ENCODE data around the gene MEP1A.

Gene MEP1A

GRCh38 chr6:46781478-46782378 is 11.5 kb upstream of the MEP1A start:
- Histone ChIP-seq H3K9me3 (ENCODE audit: control insufficient read depth in 1 of 2, low read length in 2 of 2) (no peaks in the 10 kb centered on the region), H3K27me3 (ENCODE audit: low read depth, low read length) (no peaks in the 10 kb centered on the region), H3K36me3 (ENCODE audit: control insufficient read depth in 1 of 2, insufficient read depth in 2 of 2, low read length in 2 of 2) (no peaks in the 10 kb centered on the region), H3K4me3 (ENCODE audit: low read depth in 1 of 2, low read length in 2 of 2) (no peak overlapping the region), H3K4me1 (ENCODE audit: control insufficient read depth in 1 of 2, insufficient read depth in 2 of 2, low read length in 2 of 2) (no peaks in the 10 kb centered on the region), H3K27ac (ENCODE audit: low read length) (no peak overlapping the region)

GRCh38 chr6:46784535-46784934 is 8.7 kb upstream of the MEP1A start:
- no peaks in the 10 kb centered on the region for H3K4me1 ChIP-seq (ENCODE audit: control insufficient read depth in 1 of 2, insufficient read depth in 2 of 2, low read length in 2 of 2)
- no peak overlapping the region for H3K4me3 ChIP-seq (ENCODE audit: low read depth in 1 of 2, low read length in 2 of 2)
- H3K9me3 ChIP-seq (ENCODE audit: control insufficient read depth in 1 of 2, low read length in 2 of 2): no peaks in the 10 kb centered on the region
- no peaks in the 10 kb centered on the region for H3K36me3 ChIP-seq (ENCODE audit: control insufficient read depth in 1 of 2, insufficient read depth in 2 of 2, low read length in 2 of 2)
- H3K27ac ChIP-seq (ENCODE audit: low read length): no peak overlapping the region
- H3K27me3 ChIP-seq (ENCODE audit: low read depth, low read length): no peaks in the 10 kb centered on the region

GRCh38 chr6:46787871-46788540 is 5.2 kb upstream of the MEP1A start:
- Histone ChIP-seq H3K27me3 (ENCODE audit: low read depth, low read length) (no peaks in the 10 kb centered on the region), H3K36me3 (ENCODE audit: control insufficient read depth in 1 of 2, insufficient read depth in 2 of 2, low read length in 2 of 2) (no peaks in the 10 kb centered on the region), H3K4me3 (ENCODE audit: low read depth in 1 of 2, low read length in 2 of 2) (no peak overlapping the region), H3K27ac (ENCODE audit: low read length) (no peak overlapping the region), H3K9me3 (ENCODE audit: control insufficient read depth in 1 of 2, low read length in 2 of 2) (no peaks in the 10 kb centered on the region), H3K4me1 (ENCODE audit: control insufficient read depth in 1 of 2, insufficient read depth in 2 of 2, low read length in 2 of 2) (no peaks in the 10 kb centered on the region)

- Histone ChIP-seq H3K9me3 (ENCODE audit: control insufficient read depth in 1 of 2, low read length in 2 of 2) (no peaks in the 10 kb centered on the region), H3K27me3 (ENCODE audit: low read depth, low read length) (no peaks in the 10 kb centered on the region), H3K27ac (ENCODE audit: low read length) (no peak overlapping the region), H3K4me1 (ENCODE audit: control insufficient read depth in 1 of 2, insufficient read depth in 2 of 2, low read length in 2 of 2) (no peaks in the 10 kb centered on the region), H3K4me3 (ENCODE audit: low read depth in 1 of 2, low read length in 2 of 2) (no peak overlapping the region), H3K36me3 (ENCODE audit: control insufficient read depth in 1 of 2, insufficient read depth in 2 of 2, low read length in 2 of 2) (no peaks in the 10 kb centered on the region)
Measured at GRCh38 chr6:46788791-46789190, 4.4 kb upstream of the MEP1A start.

- H3K4me3 ChIP-seq (ENCODE audit: low read depth in 1 of 2, low read length in 2 of 2): no peak overlapping the region
- H3K4me1 ChIP-seq (ENCODE audit: control insufficient read depth in 1 of 2, insufficient read depth in 2 of 2, low read length in 2 of 2): no peaks in the 10 kb centered on the region
- no peak overlapping the region for H3K27ac ChIP-seq (ENCODE audit: low read length)
- no peaks in the 10 kb centered on the region for H3K27me3 ChIP-seq (ENCODE audit: low read depth, low read length)
- H3K36me3 ChIP-seq (ENCODE audit: control insufficient read depth in 1 of 2, insufficient read depth in 2 of 2, low read length in 2 of 2): no peaks in the 10 kb centered on the region
- H3K9me3 ChIP-seq (ENCODE audit: control insufficient read depth in 1 of 2, low read length in 2 of 2): no peaks in the 10 kb centered on the region
Measured at GRCh38 chr6:46789434-46790354, 3.5 kb upstream of the MEP1A start.

GRCh38 chr6:46790355-46790874 is 2.8 kb upstream of the MEP1A start:
- H3K9me3 ChIP-seq (ENCODE audit: control insufficient read depth in 1 of 2, low read length in 2 of 2): no peaks in the 10 kb centered on the region
- H3K4me3 ChIP-seq (ENCODE audit: low read depth in 1 of 2, low read length in 2 of 2): no peak overlapping the region
- H3K27me3 ChIP-seq (ENCODE audit: low read depth, low read length): no peaks in the 10 kb centered on the region
- no peaks in the 10 kb centered on the region for H3K4me1 ChIP-seq (ENCODE audit: control insufficient read depth in 1 of 2, insufficient read depth in 2 of 2, low read length in 2 of 2)
- H3K27ac ChIP-seq (ENCODE audit: low read length): no peak overlapping the region
- H3K36me3 ChIP-seq (ENCODE audit: control insufficient read depth in 1 of 2, insufficient read depth in 2 of 2, low read length in 2 of 2): no peaks in the 10 kb centered on the region

- Histone ChIP-seq H3K9me3 (ENCODE audit: control insufficient read depth in 1 of 2, low read length in 2 of 2) (no peaks in the 10 kb centered on the region), H3K27ac (ENCODE audit: low read length) (no peak overlapping the region), H3K36me3 (ENCODE audit: control insufficient read depth in 1 of 2, insufficient read depth in 2 of 2, low read length in 2 of 2) (no peaks in the 10 kb centered on the region), H3K4me3 (ENCODE audit: low read depth in 1 of 2, low read length in 2 of 2) (no peak overlapping the region), H3K27me3 (ENCODE audit: low read depth, low read length) (no peaks in the 10 kb centered on the region), H3K4me1 (ENCODE audit: control insufficient read depth in 1 of 2, insufficient read depth in 2 of 2, low read length in 2 of 2) (no peaks in the 10 kb centered on the region)
Measured at GRCh38 chr6:46792635-46793034, 554 bp upstream of the MEP1A start.

GRCh38 chr6:46794068-46794467 is 879 bp downstream of the MEP1A start:
- Histone ChIP-seq H3K27me3 (ENCODE audit: low read depth, low read length) (no peaks in the 10 kb centered on the region), H3K36me3 (ENCODE audit: control insufficient read depth in 1 of 2, insufficient read depth in 2 of 2, low read length in 2 of 2) (no peaks in the 10 kb centered on the region), H3K4me3 (ENCODE audit: low read depth in 1 of 2, low read length in 2 of 2) (peak overlapping the region in 1 of 2 donors; percentile 21), H3K27ac (ENCODE audit: low read length) (no peak overlapping the region), H3K4me1 (ENCODE audit: control insufficient read depth in 1 of 2, insufficient read depth in 2 of 2, low read length in 2 of 2) (no peaks in the 10 kb centered on the region), H3K9me3 (ENCODE audit: control insufficient read depth in 1 of 2, low read length in 2 of 2) (no peaks in the 10 kb centered on the region)

- no peak overlapping the region for H3K4me3 ChIP-seq (ENCODE audit: low read depth in 1 of 2, low read length in 2 of 2)
- no peaks in the 10 kb centered on the region for H3K36me3 ChIP-seq (ENCODE audit: control insufficient read depth in 1 of 2, insufficient read depth in 2 of 2, low read length in 2 of 2)
- H3K27me3 ChIP-seq (ENCODE audit: low read depth, low read length): no peaks in the 10 kb centered on the region
- H3K4me1 ChIP-seq (ENCODE audit: control insufficient read depth in 1 of 2, insufficient read depth in 2 of 2, low read length in 2 of 2): no peaks in the 10 kb centered on the region
- no peaks in the 10 kb centered on the region for H3K9me3 ChIP-seq (ENCODE audit: control insufficient read depth in 1 of 2, low read length in 2 of 2)
- H3K27ac ChIP-seq (ENCODE audit: low read length): no peak overlapping the region
Measured at GRCh38 chr6:46795816-46796215, 2.6 kb downstream of the MEP1A start.

- Histone ChIP-seq H3K4me1 (ENCODE audit: control insufficient read depth in 1 of 2, insufficient read depth in 2 of 2, low read length in 2 of 2) (no peaks in the 10 kb centered on the region), H3K9me3 (ENCODE audit: control insufficient read depth in 1 of 2, low read length in 2 of 2) (no peaks in the 10 kb centered on the region), H3K27ac (ENCODE audit: low read length) (no peak overlapping the region), H3K27me3 (ENCODE audit: low read depth, low read length) (no peaks in the 10 kb centered on the region), H3K36me3 (ENCODE audit: control insufficient read depth in 1 of 2, insufficient read depth in 2 of 2, low read length in 2 of 2) (no peaks in the 10 kb centered on the region), H3K4me3 (ENCODE audit: low read depth in 1 of 2, low read length in 2 of 2) (no peak overlapping the region)
Measured at GRCh38 chr6:46796848-46797580, 3.8 kb downstream of the MEP1A start.

Measured in muscle layer of duodenum (tissue), 2 donors.